ENCODE measurements around the gene MB21D2.

MB21D2 gene

GRCh38 chr3:192927016-192927415 is 9.4 kb upstream of the MB21D2 start:
- no peak for DNase-seq (ENCODE audit: low read depth)
- H3K4me3 ChIP-seq (ENCODE audit: low read depth, low read length): no peak overlapping the region

DNA sequence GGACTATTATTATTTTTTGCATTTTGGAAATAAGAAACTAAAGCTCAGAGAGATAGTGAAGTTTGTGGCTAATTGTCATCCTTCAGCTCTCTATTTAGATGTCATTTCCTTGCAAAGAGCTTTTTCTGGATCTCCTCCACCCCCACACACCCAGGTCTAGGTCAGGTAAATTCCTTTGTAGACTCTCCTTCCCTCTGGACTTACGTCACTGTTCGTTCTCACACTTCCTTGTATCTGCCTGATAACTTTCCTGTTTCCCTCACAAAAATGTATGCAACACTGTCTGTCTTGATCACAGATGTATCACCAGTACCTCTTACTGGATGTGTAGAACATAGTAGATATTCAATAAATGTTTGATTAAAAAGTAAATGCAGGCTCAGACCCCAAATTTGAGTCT is 6.1 kb upstream of the MB21D2 start:
- H3K4me3 ChIP-seq (ENCODE audit: low read depth, low read length): no peak overlapping the region
- DNase-seq (ENCODE audit: low read depth): no peak

DNA sequence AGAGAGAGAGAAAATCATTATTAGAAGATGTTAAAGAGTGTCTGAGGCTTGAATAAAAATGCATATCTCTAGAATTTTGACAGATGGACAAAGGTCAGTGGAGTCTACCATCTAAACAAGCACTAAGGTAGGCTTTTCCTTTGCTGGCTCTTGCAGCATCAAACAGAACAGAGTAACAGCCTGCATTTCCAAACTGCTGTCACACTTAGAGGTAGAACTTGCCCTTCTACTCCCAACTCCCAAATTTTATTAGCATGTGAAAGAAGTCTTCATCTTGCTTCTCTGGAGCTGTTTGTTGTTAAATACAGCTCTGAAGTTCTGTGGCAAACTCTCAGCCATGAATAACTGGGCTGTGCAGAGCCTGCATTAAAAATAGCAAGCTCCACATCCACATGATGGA is 4.1 kb upstream of the MB21D2 start:
- no peak for DNase-seq (ENCODE audit: low read depth)
- H3K4me3 ChIP-seq (ENCODE audit: low read depth, low read length): no peak overlapping the region

- H3K4me3 ChIP-seq (ENCODE audit: low read depth, low read length): no peak overlapping the region
- DNase-seq (ENCODE audit: low read depth): no peak
These were observed 2.8 kb upstream of the MB21D2 start for GRCh38 chr3:192920411-192920810.

DNA sequence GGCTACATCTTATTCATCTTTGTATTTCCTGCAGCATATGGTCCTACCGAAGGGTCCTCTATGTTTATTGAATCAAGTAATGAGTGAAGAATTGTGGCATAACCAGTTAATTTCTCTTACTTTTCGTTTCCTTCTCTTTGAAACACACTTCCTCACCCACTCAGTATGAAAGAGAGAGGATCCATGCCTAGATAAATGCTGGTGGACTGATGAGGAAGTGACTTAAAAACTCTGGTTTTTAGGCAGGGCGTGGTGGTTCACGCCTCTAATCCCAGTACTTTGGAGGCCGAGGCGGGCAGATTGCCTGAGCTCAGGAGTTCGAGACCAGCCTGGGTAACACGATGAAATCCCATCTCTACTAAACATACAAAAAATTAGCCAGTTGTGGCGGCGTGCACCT is 2.2 kb upstream of the MB21D2 start:
- no peak overlapping the region for H3K4me3 ChIP-seq (ENCODE audit: low read depth, low read length)
- no peak for DNase-seq (ENCODE audit: low read depth)

GRCh38 chr3:192918275-192918588 is 576 bp upstream of the MB21D2 start:
- H3K4me3 ChIP-seq (ENCODE audit: low read depth, low read length): peak overlapping the region; percentile 96
- no peak for DNase-seq (ENCODE audit: low read depth)

DNA sequence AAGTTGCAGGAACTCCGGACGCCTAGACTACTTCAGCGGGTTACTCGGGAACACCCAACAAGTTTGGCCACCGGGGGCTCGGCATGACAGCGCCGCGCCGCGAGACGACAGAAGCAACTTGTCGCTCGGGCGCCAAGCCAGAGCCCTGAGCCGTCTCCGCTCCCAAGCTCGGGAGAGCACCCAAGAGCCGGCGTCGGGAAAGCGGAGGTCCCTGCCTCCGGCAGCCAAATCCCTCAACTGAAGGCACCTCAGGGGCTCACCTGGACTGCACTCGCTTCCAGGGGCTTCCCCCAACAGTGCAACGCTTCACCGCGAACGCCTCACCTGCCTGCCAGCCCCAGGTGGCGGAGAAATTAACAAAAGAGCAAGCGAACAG is 640 bp downstream of the MB21D2 start:
- H3K4me3 ChIP-seq (ENCODE audit: low read depth, low read length): peak overlapping the region; percentile 96
- DNase-seq (ENCODE audit: low read depth): no peak

DNA sequence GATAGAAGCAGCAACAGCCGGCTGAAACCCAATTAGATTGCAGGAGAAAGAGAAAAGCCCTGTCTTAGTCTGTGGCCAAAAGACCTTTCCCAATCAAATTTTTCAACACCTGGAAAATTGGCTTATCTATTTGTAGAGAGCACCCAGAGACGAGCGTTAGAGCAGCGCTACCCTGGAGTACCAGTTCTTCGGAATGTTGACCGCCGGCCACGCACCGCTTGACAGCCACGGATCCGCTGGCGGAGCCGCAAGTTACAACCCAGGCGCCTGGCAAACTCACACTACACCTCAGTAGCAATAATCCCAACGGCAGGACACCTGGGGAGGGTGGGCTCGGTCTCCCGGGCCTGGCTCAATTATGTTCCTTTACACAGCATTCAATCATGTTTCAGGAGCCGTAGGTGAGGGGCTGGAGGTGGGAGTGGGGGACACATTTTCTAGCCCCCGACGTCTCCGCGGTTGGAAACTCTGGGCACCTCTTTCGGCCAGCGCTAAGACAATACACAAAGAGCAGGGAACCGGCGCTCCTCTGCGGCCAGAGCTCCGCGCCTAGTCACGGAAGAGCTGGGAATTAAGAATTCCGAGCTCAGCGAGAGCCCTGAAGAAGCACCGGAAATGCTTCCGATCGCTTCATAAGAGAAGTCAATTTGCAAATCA is 1.2 kb downstream of the MB21D2 start:
- DNase-seq (ENCODE audit: low read depth): no peak

DNA sequence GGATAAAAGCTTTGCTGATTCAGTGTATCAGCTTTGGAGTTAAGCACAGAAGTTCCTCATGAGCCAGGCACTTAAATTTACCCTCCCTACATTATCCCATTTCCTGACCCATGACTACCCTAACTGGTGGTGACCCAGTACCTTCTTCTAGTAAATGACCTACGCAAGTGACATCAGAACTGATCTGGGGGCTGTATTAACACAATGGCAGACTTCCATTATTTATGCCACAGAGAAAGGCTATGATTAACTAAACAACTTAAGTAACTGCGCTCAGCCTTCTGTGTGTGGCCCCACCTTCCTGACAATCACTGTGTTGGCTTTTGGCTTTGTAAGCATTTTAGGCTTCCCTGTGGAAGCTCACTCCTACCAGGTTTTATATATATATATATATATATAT is 1.9 kb downstream of the MB21D2 start:
- peak overlapping the region; percentile 96 for H3K4me3 ChIP-seq (ENCODE audit: low read depth, low read length)
- DNase-seq (ENCODE audit: low read depth): no peak

More for the DNA sequence above, 1.2 kb downstream of the MB21D2 start:
- peak overlapping the region; percentile 96 for H3K4me3 ChIP-seq (ENCODE audit: low read depth, low read length)

DNA sequence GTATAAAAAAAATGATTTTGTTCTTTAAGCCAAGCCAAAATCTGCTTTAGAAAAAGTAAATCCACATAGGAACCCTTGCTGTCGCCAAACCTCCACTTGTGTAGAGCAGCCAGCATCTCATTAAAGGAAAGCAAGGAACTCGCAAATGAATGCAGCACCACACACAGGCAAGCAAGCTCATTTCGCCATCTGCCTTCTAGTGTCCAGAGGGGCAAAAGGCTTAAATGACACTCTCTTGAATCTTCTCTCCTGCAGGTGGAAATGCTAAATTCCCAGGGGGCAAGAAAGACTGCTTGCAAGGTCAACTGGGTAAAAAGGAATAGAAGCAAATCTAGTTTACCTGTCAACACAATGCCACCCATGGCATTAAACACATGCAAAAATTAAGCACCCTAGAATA is 2.4 kb downstream of the MB21D2 start:
- peak overlapping the region; percentile 96 for H3K4me3 ChIP-seq (ENCODE audit: low read depth, low read length)
- DNase-seq (ENCODE audit: low read depth): no peak

DNA sequence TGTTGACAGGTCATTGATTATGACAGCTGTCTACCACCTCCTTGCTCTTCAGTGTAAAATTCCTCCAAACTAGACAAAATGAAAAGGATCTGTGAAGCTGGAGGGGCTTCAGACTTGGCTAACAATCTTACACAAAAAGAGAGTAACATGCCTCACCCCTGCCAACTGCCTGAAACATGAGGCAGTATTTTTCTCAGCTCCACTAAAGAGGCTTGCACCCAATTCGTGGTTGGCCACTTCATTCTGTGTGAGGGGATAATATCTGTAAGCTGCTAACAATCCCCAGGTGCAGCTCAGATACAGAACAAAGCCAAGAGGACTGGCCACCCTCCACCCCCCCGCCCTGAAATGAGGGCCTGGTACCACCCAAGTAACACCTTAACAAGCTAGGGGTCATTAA is 2.8 kb downstream of the MB21D2 start:
- no peak overlapping the region for H3K4me3 ChIP-seq (ENCODE audit: low read depth, low read length)
- no peak for DNase-seq (ENCODE audit: low read depth)

GRCh38 chr3:192913540-192913939 is 4.1 kb downstream of the MB21D2 start:
- no peak overlapping the region for H3K4me3 ChIP-seq (ENCODE audit: low read depth, low read length)
- no peak for DNase-seq (ENCODE audit: low read depth)

DNA sequence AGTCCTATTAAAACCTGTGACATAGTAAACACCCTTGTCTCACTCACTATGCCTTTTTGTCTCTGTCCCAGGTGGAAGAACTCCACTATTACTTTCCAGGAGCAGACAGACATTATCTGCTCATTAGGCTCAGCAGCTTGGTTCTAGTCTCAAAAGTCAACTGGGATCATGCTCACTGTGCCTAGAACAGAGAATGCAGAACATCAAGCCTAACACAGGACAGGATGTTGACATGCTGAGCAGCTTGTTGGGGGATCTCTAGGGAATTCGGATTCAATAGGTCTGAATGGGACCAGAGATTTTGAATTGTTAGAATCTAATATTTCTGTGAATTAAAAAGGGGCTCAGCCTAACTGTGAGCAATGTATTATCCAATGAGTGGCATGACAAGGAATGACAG is 6.4 kb downstream of the MB21D2 start:
- H3K4me3 ChIP-seq (ENCODE audit: low read depth, low read length): no peak overlapping the region
- no peak for DNase-seq (ENCODE audit: low read depth)

GRCh38 chr3:192907784-192908183 is 9.9 kb downstream of the MB21D2 start:
- H3K4me3 ChIP-seq (ENCODE audit: low read depth, low read length): no peak overlapping the region
- no peak for DNase-seq (ENCODE audit: low read depth)

GRCh38 chr3:192906940-192907339 is 10.7 kb downstream of the MB21D2 start:
- no peak overlapping the region for H3K4me3 ChIP-seq (ENCODE audit: low read depth, low read length)
- no peak for DNase-seq (ENCODE audit: low read depth)

DNA sequence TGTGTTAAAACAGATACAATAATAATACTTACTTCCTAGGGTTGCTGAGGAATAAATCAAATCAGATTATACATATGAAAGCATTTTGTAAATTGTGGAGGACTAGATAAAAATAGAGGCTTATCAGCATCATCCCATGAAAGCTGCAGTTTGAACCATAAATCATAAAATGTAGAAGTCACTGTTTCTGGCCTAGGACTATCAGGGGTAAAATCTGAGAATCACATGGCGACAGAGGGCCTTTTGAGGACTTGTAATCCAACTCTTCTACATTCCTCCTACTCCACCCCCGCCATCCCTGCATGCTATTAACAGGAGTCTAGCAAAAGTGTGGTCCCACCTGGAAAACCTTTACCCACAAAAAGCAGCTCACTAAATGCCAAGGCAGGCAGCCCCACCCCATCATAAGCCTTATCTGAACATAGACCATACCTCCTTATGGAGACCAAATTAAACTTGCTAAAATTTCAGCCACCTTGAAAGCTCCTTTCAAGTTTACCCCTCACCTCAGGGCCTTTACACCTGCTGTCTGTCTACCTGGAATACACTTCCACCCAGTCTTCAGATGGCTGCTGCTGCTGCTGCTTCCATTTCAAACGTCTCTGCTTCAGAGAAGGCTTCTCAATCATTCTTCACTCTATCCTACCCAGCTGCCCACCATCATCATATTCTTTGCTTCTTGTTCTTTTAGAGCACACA is 11.5 kb downstream of the MB21D2 start:
- no peak for DNase-seq (ENCODE audit: low read depth)
- no peak overlapping the region for H3K4me3 ChIP-seq (ENCODE audit: low read depth, low read length)

DNA sequence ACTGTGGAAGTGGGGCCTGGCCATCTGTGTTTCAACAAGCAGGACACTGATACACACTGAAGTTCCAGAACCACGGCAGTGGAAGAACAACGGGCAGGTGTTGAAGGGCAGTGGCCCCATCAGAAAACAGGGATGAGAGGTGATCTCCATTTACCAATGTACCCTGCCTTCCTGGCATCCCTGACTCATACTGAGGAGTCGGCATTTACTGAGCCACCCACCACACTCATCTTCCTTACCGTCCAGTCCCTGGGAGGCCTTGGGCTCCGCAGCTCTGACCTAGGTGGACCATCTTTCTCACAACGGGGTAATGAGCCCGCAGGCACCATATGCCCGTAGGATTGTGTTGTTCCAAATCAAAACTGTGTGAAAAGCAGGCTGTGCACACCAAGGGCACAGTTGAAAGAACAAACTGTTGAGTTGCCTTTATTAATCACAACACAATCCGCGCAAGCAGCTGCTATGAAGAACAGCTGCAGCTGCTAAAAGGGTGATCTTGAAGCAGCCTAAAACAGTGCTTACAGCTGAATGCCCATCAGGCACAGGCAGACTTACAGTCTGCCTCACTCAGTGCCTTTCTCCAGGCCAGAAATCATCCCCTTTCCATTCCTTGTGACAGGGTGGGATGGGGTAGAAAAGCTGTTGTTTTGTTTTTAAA is 12.9 kb downstream of the MB21D2 start:
- H3K4me3 ChIP-seq (ENCODE audit: low read depth, low read length): no peak overlapping the region
- DNase-seq (ENCODE audit: low read depth): no peak

DNA sequence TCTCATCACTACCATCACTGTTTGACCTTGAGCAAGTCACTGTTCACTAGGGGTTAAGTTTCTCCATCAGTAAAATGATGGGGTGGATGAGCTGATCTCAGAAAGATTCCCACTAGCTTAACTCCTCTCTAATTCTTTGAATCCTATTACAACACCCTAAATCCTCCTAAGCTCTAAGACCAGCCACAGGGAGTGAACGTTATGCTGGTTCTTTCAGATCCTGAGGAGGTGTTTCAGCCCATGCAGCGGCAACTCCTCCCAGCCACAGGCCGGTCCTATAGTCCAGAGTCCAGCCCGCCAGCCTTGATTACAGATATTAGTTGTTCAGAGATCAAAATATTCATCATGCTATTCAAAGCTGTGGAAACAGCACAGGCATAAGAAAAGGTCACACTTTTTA is 15.1 kb downstream of the MB21D2 start:
- no peak for DNase-seq (ENCODE audit: low read depth)
- no peak overlapping the region for H3K4me3 ChIP-seq (ENCODE audit: low read depth, low read length)

- H3K4me3 ChIP-seq (ENCODE audit: low read depth, low read length): no peak overlapping the region
- DNase-seq (ENCODE audit: low read depth): peak; percentile 84
These were observed 16.2 kb downstream of the MB21D2 start for GRCh38 chr3:192901435-192901834.

DNA sequence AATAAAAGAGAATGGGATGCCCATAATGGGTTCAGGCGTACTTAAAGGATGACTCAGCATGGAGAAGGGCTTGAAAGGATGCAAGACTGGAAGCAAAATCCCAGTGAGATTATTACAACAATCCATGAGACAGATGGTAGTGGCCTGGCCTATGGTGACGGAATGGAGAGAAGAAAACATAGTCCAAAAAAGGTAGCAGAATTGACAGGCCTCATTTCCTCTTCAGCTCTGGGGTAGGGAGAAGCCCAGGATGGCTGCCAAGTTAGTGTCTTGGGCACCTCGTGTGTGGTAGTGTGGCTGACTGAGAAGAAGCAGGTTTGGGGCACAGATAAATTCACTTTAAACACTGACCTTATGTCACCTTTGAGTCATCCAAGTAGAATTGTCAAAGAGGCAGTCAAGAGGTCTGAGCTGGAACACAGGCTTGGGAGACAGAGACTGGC is 18.1 kb downstream of the MB21D2 start:
- H3K4me3 ChIP-seq (ENCODE audit: low read depth, low read length): no peak overlapping the region
- peak; percentile 78 for DNase-seq (ENCODE audit: low read depth)

- no peak overlapping the region for H3K4me3 ChIP-seq (ENCODE audit: low read depth, low read length)
- no peak for DNase-seq (ENCODE audit: low read depth)
These were observed 20.7 kb downstream of the MB21D2 start for GRCh38 chr3:192897005-192897404.
